ENCODE measurements around the gene MCM3AP.
"Not testable (repeated sequence)": the region's sequence is repeated elsewhere in the genome, so short reads cannot be mapped to it uniquely, and the experiment has no call there.

Gene MCM3AP

GRCh38 chr21:46268371-46268770, 17.0 kb downstream of the MCM3AP start:
- no peak for DNase-seq

- DNase-seq: no peak
Observed at GRCh38 chr21:46266946-46267345, 18.5 kb downstream of the MCM3AP start.

- no peak for DNase-seq
Observed at GRCh38 chr21:46265736-46266525, 19.5 kb downstream of the MCM3AP start.

GRCh38 chr21:46264690-46265144, 20.7 kb downstream of the MCM3AP start:
- DNase-seq: no peak

GRCh38 chr21:46264046-46264689, 21.2 kb downstream of the MCM3AP start:
- no peak for DNase-seq

- no peak for DNase-seq
Observed at GRCh38 chr21:46256501-46256994, 28.9 kb downstream of the MCM3AP start.

GRCh38 chr21:46255758-46256337, 29.6 kb downstream of the MCM3AP start:
- no peak for DNase-seq

GRCh38 chr21:46255166-46255565, 30.2 kb downstream of the MCM3AP start:
- DNase-seq: no peak

GRCh38 chr21:46254208-46254975, 31.0 kb downstream of the MCM3AP start:
- DNase-seq: no peak

GRCh38 chr21:46253610-46254124, 31.7 kb downstream of the MCM3AP start:
- DNase-seq: no peak

GRCh38 chr21:46252840-46253239, 32.6 kb downstream of the MCM3AP start:
- no peak for DNase-seq

GRCh38 chr21:46250146-46250725, 35.2 kb downstream of the MCM3AP start:
- no peak for DNase-seq

GRCh38 chr21:46248827-46249226, 36.6 kb downstream of the MCM3AP start:
- DNase-seq: no peak

GRCh38 chr21:46248422-46248782, 37.0 kb downstream of the MCM3AP start:
- DNase-seq: no peak

- DNase-seq: no peak
Observed at GRCh38 chr21:46247699-46248421, 37.6 kb downstream of the MCM3AP start.

- no peak for DNase-seq
Observed at GRCh38 chr21:46246345-46246744, 39.1 kb downstream of the MCM3AP start.

GRCh38 chr21:46245213-46245915, 40.0 kb downstream of the MCM3AP start:
- no peak for DNase-seq

- DNase-seq: no peak
Observed at GRCh38 chr21:46244602-46245001, 40.8 kb downstream of the MCM3AP start.

GRCh38 chr21:46243960-46244361, 41.5 kb downstream of the MCM3AP start:
- no peak for DNase-seq

GRCh38 chr21:46243325-46243724, 42.1 kb downstream of the MCM3AP start:
- no peak for DNase-seq

- not testable (repeated sequence) for DNase-seq
Observed at GRCh38 chr21:46241577-46241976, 43.8 kb downstream of the MCM3AP start.

All from GOT3 (cell line).